HepG2 (cell line): ENCODE results near the gene ZNF541. TPM values are rescaled to one million over a fixed set of nuclear protein-coding genes. Genes with fewer than 3 reads are reported as not detected.

ENCODE experiments used
- ATAC-seq: fragments of 200-7000 bp; cut with Tn5 transposase; 3 replicates; pipeline ENCODE4 v1.9.1; 2020; ENCODE audit warnings: mild to moderate bottlenecking, moderate library complexity
- BruUV-seq: library from RNA; stranded (reverse); fragments of 400-500 nt; replicated peaks from 2 replicates; lab custom pipeline; 2021; lab: Mats Ljungman, UMichigan
- CTCF ChIA-PET: fragments of 300-600 bp; formaldehyde crosslinking; extraction: SDS; loops from one replicate; lab custom pipeline; 2021; ENCODE audit warnings: low total read pairs, inconsistent platforms, low intra/inter-chr PET ratio; lab: Yijun Ruan, JAX
- POLR2A ChIA-PET: fragments of 350-600 bp; sonication (Branson Sonifier 250); formaldehyde crosslinking; loops from one replicate; lab custom pipeline; 2020; ENCODE audit warnings: antibody characterized with exemption, inconsistent platforms; lab: Yijun Ruan, JAX
- DNase-seq: peaks from one replicate; pipeline ENCODE4 v3.0.0-alpha.2; 2015; ENCODE audit warnings: low spot score
- FAIRE-seq: peaks from 3 replicates; lab custom pipeline; 2011; peaks lifted over from hg19 to GRCh38; lab: Jason Lieb, UNC
- H2AFZ ChIP-seq: one replicate; pipeline ENCODE4 v1.6.1; 2011; ENCODE audit warnings: low read length, inconsistent platforms
- H3K27ac ChIP-seq: fragments of 300-600 bp; 3 replicates; pipeline ENCODE4 v1.8.0; 2011; ENCODE audit warnings: mixed run types, mild to moderate bottlenecking, mixed read lengths, low read length, inconsistent platforms; ENCODE audit not compliant: insufficient read depth; ENCODE audit errors: extremely low read length
- H3K27me3 ChIP-seq, 2 experiments: fragments of 200-600 bp in 1 of 2; 2 replicates in 1 of 2; 3 replicates in 1 of 2; pipeline versions ENCODE4 v1.6.0 to v1.8.0; 2011; ENCODE audit warnings: low read length in 2 of 2, mild to moderate bottlenecking in 2 of 2, moderate library complexity in 2 of 2, inconsistent platforms in 1 of 2; ENCODE audit not compliant: insufficient read depth in 2 of 2, control insufficient read depth in 1 of 2
- H3K36me3 ChIP-seq, 2 experiments: fragments of 200-600 bp in 1 of 2; replicated peaks in 1 of 2; 2 replicates in 1 of 2; 3 replicates in 1 of 2; pipeline versions ENCODE4 v1.5.1 to v1.8.0; 2011; ENCODE audit warnings: low read length in 2 of 2, inconsistent platforms in 1 of 2; ENCODE audit not compliant: insufficient read depth in 2 of 2, control insufficient read depth in 1 of 2
- H3K4me1 ChIP-seq: 2 replicates; pipeline ENCODE4 v1.5.1; 2012; ENCODE audit warnings: low read length, inconsistent platforms; ENCODE audit not compliant: insufficient read depth
- H3K4me2 ChIP-seq: 2 replicates; pipeline ENCODE4 v1.6.0; 2011; ENCODE audit warnings: low read depth, low read length, inconsistent platforms
- H3K4me3 ChIP-seq, 3 experiments: fragments of 200-600 bp in 1 of 3; sonication (generic), shearing (Covaris generic) in 1 of 3; replicated peaks in 1 of 3; 2 replicates each; pipeline ENCODE4 v1.5.1; 2011 to 2016; ENCODE audit warnings: low read length in 3 of 3, inconsistent platforms in 2 of 3, low read depth in 2 of 3, mild to moderate bottlenecking in 2 of 3, control low read depth in 1 of 3, mixed read lengths in 1 of 3; ENCODE audit not compliant: insufficient read depth in 1 of 3
- H3K79me2 ChIP-seq: one replicate; pipeline ENCODE4 v1.6.1; 2011; ENCODE audit warnings: low read length, inconsistent platforms; ENCODE audit not compliant: insufficient read depth
- H3K9ac ChIP-seq: 2 replicates; pipeline ENCODE4 v1.6.0; 2011; ENCODE audit warnings: mild to moderate bottlenecking, low read depth, low read length, inconsistent platforms; ENCODE audit not compliant: insufficient read depth
- H3K9me3 ChIP-seq: 2 replicates; pipeline ENCODE4 v1.5.1; 2012; ENCODE audit warnings: mild to moderate bottlenecking, low read length
- H4K20me1 ChIP-seq: 2 replicates; pipeline ENCODE4 v1.6.0; 2011; ENCODE audit warnings: inconsistent platforms, mild to moderate bottlenecking, low read length, moderate library complexity; ENCODE audit not compliant: insufficient read depth
- IRX3 ChIP-seq: sonication (generic); formaldehyde crosslinking; IDR thresholded peaks from 2 replicates; pipeline ENCODE4 v1.8.1; 2023; ENCODE audit warnings: mild to moderate bottlenecking, low read depth, missing genetic modification reagents, borderline replicate concordance
- MZF1 ChIP-seq: sonication (generic); formaldehyde crosslinking; IDR thresholded peaks from 2 replicates; pipeline ENCODE4 v1.8.1; 2023; ENCODE audit warnings: mild to moderate bottlenecking, missing genetic modification reagents, borderline replicate concordance
- SOX13 ChIP-seq, 3 experiments: fragments of 450-650 bp in 1 of 3; sonication (generic) in 1 of 3; formaldehyde crosslinking in 1 of 3; IDR thresholded peaks in 2 of 3; conservative IDR thresholded peaks in 1 of 3; 2 replicates each; pipeline versions ENCODE4 v1.5.0 to v1.6.1; 2016 to 2020; ENCODE audit warnings: antibody characterized with exemption in 1 of 3, mild to moderate bottlenecking in 1 of 3, missing compliant biosample characterization in 1 of 3, missing genetic modification reagents in 1 of 3, moderate library complexity in 1 of 3
- ZKSCAN5 ChIP-seq: sonication (generic); formaldehyde crosslinking; IDR thresholded peaks from 2 replicates; pipeline ENCODE4 v1.5.1; 2020; ENCODE audit warnings: mild to moderate bottlenecking, missing genetic modification reagents
- ZNF567 ChIP-seq: sonication (generic); formaldehyde crosslinking; IDR thresholded peaks from 2 replicates; pipeline ENCODE4 v1.8.1; 2023; ENCODE audit warnings: mild to moderate bottlenecking, missing genetic modification reagents, borderline replicate concordance
- ZNF629 ChIP-seq: sonication (generic); formaldehyde crosslinking; conservative IDR thresholded peaks from 2 replicates; pipeline ENCODE4 v1.5.0; 2020; ENCODE audit warnings: missing genetic modification reagents
- ZNF883 ChIP-seq: sonication (generic); formaldehyde crosslinking; IDR thresholded peaks from 2 replicates; pipeline ENCODE4 v1.5.1; 2020; ENCODE audit warnings: mild to moderate bottlenecking, missing genetic modification reagents; ENCODE audit errors: not compliant biosample characterization
- WGBS: methylation state at CpG from one replicate; pipeline ENCODE4 v1.1.6; 2017; ENCODE audit warnings: low lambda C conversion rate; 5-methylcytosine and 5-hydroxymethylcytosine counted together
- in situ Hi-C: cut with HindIII; loops from 2 replicates; pipeline ENCODE4 v1.10.0; 2017; ENCODE audit warnings: low pct_unique_long_range_greater_than_20kb; ENCODE audit not compliant: extremely low pct_ligation_motif_present
- intact Hi-C: fragments of 100-400 bp; cut with micrococcal nuclease; formaldehyde crosslinking; loops from one replicate; pipeline ENCODE4 v1.10.0; 2022; ENCODE audit not compliant: unreplicated experiment
- polyA plus RNA-seq, 8 experiments: library from polyadenylated mRNA; depleted of rRNA in 3 of 8; stranded (reverse) in 7 of 8; unstranded in 1 of 8; fragments of >200 nt; fragmentation: Illumina TruSeq in 4 of 8; extraction: Trizol in 4 of 8; gene quantifications; 2 replicates each; pipeline versions ENCODE4 v1.2.1 to v1.2.3, GENCODE V29; 2011 to 2016; ENCODE audit warnings: low read depth in 4 of 8, missing spikeins in 1 of 8, mixed read lengths in 1 of 8; ENCODE audit not compliant: insufficient read depth in 1 of 8
- total RNA-seq, 5 experiments: library from RNA; depleted of rRNA; stranded (reverse); fragments of >200 nt; fragmentation: Illumina TruSeq; extraction: Trizol; gene quantifications; 2 replicates each; pipeline ENCODE4 v1.2.3, GENCODE V29; 2016; ENCODE audit warnings: low read depth in 1 of 5
- TF ChIP-seq, protein P1 (sequence below), 2 experiments: IDR thresholded peaks; 2 replicates each; pipeline ENCODE4 v1.6.1; 2011 to 2012; ENCODE audit warnings: low read length in 2 of 2, borderline replicate concordance in 1 of 2, low read depth in 1 of 2, mild to moderate bottlenecking in 1 of 2, moderate library complexity in 1 of 2
- TF ChIP-seq, protein P2 (sequence below): sonication (generic); formaldehyde crosslinking; IDR thresholded peaks from 2 replicates; pipeline ENCODE4 v1.4.0; 2020; ENCODE audit warnings: mild to moderate bottlenecking, missing genetic modification reagents

ZNF541 gene
- total and polyA plus RNA-seq, 2 of the 13 experiments (the other 11 are each of a cell fraction or from before 2014, with no cell fraction given) = 0.03 to 0.04 TPM

DNA sequence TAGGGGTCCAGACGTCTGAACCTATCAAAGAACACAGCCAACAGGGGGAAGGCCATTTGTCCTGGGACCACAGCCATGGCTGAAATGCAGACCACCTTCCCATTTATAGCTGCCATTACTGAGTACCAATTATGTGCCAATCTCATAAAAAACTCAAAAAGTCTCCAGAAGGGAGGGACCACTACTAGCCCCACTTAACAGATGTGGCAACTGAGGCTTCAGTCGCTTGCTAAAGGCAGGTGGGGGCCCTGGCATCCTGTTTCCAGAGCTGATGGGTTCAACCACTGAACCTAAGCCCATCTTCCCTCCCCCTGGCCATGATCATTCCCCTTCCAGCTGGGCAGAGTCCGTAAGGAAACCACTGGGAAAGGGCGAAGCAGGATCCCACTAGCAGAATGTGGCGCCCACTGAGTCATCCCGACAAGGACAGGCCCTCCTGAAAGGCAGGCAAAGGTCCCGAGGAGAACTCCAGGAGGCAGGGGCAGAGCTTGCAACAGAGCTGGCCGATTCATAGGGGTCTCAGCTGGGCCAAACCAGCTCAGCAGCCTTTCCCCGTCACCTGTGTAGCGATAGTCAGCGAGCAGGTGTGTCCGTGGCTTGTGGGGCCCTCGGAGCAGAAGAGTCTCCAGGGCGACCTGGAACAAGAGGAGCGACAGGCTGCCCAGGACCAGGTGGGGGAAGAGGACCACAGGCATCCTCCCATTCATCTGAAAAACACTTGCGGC, 43.8 kb downstream of the ZNF541 start:
- no peak overlapping the region for H3K4me2 ChIP-seq
- peaks cover 1 to 15% of the 10 kb centered on the region in 2 experiments; a peak in 2 of 5 replicates for H3K27me3 ChIP-seq
- H3K36me3 ChIP-seq = no peaks in the 10 kb centered on the region
- no peak overlapping the region for H2AFZ ChIP-seq
- no peak overlapping the region for H3K4me3 ChIP-seq
- no peaks in the 10 kb centered on the region for H3K9me3 ChIP-seq
- in situ Hi-C loops = no loop called here
- WGBS = 44% methylated on average over 12 of the region's 16 CpGs
- H3K27ac ChIP-seq = no peak overlapping the region
- no peak overlapping the region for H3K9ac ChIP-seq
- BruUV-seq = no TSS peak
- ATAC-seq (no peak), DNase-seq (no peak), FAIRE-seq (no peak)
- intact Hi-C loops = no loop called here
- TF ChIP-seq MZF1 (CRISPR knock-in tag) (no peak), ZNF567 (no peak), ZNF629 (CRISPR knock-in tag) (peak; percentile 66), ZKSCAN5 (no peak), SOX13 (IDR thresholded peaks at IDR 0.05) (no peak), SOX13 (CRISPR knock-in tag; conservative IDR thresholded peaks at IDR 0.05 in 1 of 2, IDR thresholded peaks at IDR 0.05 in 1 of 2) (no peak), ZNF883 (CRISPR knock-in tag) (no peak), IRX3 (no peak)
- TF ChIP-seq, protein P1, sequence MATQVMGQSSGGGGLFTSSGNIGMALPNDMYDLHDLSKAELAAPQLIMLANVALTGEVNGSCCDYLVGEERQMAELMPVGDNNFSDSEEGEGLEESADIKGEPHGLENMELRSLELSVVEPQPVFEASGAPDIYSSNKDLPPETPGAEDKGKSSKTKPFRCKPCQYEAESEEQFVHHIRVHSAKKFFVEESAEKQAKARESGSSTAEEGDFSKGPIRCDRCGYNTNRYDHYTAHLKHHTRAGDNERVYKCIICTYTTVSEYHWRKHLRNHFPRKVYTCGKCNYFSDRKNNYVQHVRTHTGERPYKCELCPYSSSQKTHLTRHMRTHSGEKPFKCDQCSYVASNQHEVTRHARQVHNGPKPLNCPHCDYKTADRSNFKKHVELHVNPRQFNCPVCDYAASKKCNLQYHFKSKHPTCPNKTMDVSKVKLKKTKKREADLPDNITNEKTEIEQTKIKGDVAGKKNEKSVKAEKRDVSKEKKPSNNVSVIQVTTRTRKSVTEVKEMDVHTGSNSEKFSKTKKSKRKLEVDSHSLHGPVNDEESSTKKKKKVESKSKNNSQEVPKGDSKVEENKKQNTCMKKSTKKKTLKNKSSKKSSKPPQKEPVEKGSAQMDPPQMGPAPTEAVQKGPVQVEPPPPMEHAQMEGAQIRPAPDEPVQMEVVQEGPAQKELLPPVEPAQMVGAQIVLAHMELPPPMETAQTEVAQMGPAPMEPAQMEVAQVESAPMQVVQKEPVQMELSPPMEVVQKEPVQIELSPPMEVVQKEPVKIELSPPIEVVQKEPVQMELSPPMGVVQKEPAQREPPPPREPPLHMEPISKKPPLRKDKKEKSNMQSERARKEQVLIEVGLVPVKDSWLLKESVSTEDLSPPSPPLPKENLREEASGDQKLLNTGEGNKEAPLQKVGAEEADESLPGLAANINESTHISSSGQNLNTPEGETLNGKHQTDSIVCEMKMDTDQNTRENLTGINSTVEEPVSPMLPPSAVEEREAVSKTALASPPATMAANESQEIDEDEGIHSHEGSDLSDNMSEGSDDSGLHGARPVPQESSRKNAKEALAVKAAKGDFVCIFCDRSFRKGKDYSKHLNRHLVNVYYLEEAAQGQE (IDR thresholded peaks at IDR 0.05; ENCODE audit: borderline replicate concordance in 1 of 2, low read depth in 1 of 2, low read length in 2 of 2) = no peak
- TF ChIP-seq, protein P2, sequence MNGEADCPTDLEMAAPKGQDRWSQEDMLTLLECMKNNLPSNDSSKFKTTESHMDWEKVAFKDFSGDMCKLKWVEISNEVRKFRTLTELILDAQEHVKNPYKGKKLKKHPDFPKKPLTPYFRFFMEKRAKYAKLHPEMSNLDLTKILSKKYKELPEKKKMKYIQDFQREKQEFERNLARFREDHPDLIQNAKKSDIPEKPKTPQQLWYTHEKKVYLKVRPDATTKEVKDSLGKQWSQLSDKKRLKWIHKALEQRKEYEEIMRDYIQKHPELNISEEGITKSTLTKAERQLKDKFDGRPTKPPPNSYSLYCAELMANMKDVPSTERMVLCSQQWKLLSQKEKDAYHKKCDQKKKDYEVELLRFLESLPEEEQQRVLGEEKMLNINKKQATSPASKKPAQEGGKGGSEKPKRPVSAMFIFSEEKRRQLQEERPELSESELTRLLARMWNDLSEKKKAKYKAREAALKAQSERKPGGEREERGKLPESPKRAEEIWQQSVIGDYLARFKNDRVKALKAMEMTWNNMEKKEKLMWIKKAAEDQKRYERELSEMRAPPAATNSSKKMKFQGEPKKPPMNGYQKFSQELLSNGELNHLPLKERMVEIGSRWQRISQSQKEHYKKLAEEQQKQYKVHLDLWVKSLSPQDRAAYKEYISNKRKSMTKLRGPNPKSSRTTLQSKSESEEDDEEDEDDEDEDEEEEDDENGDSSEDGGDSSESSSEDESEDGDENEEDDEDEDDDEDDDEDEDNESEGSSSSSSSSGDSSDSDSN = no peak
- no peaks in the 10 kb centered on the region for H3K79me2 ChIP-seq
- H4K20me1 ChIP-seq = no peaks in the 10 kb centered on the region
- ChIA-PET POLR2A (interaction anchor here (0.8 kb wide), 1 partner anchor 7 kb away, joined by 3 read pairs; no protein-coding TSS in a partner anchor), CTCF (no interaction called here)
- peaks cover 8% of the 10 kb centered on the region for H3K4me1 ChIP-seq
